HG02623 (cell line): ENCODE results near the gene CPA2.
"Not testable (repeated sequence)": the region's sequence is repeated elsewhere in the genome, so short reads cannot be mapped to it uniquely, and the experiment has no call there.

Experiments
- ATAC-seq: cut with Tn5 transposase; IDR thresholded peaks from one replicate; pipeline ENCODE4 v1.9.1; 2021; ENCODE audit warnings: moderate library complexity; ENCODE audit not compliant: unreplicated experiment

Gene CPA2

DNA sequence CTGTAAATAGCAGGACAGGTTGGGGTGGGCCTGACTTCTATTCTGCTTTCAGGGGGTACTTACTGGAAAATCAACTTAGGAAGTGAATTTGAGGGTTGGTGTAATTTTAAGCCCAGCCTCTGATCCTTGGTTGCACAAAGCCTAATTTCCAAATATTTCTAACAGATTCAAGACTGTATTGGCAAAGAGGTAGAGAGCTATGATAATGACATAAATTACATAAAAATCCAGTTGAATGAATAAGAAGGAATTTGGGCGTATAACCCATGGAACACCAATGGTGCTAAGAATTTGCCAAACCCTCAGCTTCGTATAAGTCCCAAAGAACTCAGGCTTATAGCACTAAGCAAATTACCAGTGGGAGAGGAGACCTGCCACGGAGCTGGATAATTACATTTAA is 38.2 kb downstream of the CPA2 start:
- ATAC-seq: no peak

DNA sequence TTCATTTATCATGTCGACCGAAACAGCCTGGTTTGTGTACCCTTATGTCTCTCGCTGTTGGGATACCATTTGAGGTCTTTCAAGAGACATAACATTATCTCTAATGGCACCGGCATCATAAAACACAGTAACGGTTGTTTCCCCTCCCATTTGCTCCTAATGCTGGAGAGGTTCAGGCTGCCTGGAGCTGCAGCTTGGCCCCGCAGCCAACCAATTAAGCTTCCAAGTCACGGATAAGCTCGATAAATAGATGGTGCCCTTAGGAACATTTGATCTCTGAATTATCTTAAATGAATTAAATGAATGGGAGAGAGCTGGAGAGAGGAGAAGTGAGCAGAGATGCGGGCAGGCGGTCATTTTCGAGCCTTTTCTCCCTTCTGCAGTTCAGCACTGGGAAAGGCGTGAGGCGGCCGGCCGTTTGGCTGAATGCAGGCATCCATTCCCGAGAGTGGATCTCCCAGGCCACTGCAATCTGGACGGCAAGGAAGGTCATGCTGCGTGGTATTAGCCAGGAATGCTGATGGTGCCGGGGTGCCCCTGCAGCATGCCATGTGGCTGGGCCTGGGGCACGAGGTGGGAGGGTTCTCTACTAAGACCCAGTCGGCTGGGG is 38.9 kb downstream of the CPA2 start:
- ATAC-seq: no peak

DNA sequence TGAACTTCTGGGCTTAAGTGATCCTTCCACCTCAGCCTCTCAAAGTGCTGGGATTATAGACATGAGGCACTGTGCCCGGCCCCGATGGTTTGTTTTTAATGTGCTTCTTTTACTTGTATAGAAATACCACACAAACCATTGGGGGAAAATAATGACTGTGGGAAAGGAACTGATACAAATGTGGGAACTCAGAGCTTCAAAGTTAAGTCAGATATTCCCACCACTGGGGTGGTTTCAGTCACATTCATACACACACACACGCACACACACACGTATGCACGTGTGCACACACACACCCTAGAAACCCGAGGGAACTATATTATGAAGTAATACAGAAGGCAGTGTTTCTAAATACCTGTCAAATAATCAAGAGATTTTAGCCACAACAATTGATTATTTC is 43.3 kb downstream of the CPA2 start:
- no peak for ATAC-seq

DNA sequence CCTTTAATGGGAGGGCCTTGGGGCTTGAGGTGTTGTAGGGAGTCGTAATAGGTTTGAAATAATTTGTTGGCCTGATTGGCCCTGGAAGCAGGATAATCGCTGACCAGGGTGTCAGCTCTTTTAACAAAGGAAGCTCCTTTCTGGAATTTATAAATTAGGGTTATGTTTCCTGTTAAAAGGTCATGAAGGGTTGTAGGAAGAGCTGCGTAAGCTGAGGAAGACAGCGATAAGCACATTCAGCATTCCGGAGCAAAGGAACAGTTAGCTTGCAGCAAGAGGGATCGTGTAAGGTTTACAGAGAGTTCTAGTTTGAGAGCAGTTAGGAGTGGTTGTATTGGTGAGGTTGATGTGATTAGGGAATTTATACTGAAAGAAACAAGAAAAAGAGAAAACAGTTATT is 47.6 kb downstream of the CPA2 start:
- ATAC-seq: no peak

DNA sequence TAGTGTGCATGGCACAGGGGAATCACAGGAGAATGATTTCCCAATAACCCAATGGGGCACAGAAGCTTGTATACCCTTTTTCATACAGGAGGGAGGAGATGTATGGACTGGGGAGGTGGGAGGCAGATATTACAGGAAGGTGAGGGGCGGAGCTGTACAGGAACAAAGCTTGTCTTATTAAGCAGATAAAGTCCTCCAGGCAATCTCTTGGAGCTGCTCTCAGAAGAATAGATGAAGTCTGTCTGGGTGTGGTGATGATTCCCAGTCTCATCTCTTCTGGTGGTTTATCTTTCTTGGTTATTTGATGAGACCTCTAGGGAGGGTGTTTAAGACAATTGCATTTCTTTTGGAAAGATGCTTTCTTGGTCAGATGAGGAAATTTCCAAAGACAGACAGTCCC is 52.9 kb downstream of the CPA2 start:
- no peak for ATAC-seq

DNA sequence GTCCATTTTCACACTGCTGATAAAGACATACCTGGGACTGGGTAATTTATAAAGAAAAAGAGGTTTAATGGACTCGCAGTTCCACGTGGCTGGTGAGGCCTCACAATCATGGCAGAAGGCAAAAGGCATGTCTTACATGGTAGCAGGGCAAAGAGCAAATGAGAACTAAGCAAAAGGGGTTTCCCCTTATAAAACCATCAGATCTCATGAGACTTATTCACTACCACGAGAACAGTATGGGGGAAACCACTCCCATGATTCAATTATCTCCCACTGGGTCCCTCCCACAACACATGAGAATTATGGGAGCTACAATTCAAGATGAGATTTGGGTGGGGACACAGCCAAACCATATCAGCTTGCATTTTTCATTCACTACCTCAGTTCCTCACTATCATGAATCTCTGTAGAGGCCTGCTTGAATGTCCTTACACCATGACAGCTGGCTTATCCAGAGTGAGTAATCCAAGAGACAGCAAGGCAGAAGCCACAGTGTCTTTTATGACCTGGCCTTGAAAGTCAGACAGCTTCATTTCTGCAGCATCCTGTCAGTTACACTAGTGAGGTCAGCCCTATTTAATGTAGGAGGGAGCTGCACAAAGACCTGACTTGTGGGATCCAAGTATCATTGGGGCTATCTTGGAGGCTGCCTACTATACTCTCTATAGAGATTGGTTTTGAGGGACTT is 55.0 kb downstream of the CPA2 start:
- ATAC-seq: not testable (repeated sequence)

DNA sequence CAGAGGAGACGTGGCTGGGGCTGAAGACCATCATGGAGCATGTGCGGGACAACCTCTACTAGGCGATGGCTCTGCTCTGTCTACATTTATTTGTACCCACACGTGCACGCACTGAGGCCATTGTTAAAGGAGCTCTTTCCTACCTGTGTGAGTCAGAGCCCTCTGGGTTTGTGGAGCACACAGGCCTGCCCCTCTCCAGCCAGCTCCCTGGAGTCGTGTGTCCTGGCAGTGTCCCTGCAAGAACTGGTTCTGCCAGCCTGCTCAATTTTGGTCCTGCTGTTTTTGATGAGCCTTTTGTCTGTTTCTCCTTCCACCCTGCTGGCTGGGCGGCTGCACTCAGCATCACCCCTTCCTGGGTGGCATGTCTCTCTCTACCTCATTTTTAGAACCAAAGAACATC is 56.0 kb downstream of the CPA2 start:
- no peak for ATAC-seq

DNA sequence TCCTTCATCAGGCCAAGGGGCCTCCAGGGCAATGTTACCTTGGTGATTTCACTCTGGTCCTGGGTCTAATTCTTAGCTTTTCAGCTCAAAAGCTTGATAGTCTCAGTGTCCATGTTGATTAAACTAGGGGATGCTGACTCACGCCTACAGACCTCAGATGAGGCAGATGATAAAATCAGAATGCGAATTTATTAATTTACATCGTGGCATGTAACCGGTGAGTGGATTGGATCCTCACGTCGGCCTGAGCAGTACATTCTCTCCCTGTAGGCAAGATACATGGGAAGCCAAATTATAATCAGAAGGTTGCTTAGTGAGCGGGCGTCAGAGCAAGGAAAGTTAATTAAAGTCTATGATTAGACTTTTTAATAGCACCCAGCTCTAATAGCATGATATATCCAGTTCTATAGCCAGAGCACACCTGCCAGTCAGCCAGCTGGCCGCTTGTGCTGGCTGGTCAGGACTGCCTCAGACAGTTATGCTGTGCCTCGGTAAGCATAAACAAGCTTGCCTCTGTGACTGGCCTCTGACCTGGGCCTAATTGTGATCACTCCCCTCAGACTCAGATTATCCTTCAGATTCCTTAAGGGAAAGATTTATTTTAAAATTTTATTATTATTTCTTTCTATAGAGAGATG is 57.8 kb downstream of the CPA2 start:
- no peak for ATAC-seq

DNA sequence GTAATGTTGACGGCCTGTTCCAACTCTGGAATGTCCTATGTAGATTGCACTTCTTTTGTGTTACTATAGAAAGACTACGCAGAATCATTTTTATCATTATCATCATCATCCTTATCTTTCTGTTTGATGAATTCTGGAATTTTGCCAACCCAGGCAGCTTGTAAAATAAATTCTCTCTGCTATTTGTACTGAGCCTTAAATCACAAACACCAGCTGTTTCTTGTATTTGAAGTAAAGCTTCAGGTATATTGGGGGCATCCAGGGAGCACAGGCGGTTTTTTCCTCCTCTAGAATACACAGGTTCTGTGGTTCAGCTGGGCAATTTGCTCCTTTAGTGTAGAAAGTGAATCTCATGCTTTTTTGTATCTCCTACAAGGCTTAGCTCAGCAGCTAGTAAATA is 63.0 kb downstream of the CPA2 start:
- ATAC-seq: no peak

DNA sequence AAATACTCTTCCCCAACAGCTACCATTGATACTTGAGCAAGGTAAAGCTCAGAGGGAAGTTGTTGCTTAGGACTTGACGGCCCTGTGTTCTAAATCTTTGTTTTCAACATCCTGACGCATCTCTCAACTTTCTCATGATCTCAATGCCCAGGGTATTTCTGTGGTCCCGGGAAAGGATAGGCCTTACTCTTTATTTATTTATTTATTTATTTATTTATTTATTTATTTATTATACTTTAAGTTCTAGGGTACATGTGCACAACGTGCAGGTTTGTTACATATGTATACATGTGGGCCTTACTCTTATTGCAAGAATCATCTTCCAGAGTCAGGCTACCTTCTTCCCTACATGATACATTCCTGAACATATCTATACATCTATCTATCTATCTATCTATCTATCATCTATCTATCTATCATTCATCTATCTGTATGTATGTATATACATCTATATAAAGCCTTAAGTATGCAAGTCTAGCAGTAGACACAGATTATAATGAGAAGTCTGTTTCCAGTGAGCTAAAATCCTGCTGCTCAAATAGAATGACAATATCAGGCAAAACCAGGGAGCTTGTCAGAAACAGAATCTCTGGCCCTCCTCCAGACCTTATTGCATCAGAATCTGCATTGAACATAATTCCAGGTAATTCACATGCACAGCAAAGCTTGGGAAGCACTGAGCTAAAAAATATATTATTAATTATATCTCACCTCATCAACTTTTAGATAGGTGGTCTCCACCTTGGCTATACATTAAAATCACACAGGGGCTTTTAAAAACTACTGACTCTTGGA is 65.8 kb downstream of the CPA2 start:
- ATAC-seq: no peak

DNA sequence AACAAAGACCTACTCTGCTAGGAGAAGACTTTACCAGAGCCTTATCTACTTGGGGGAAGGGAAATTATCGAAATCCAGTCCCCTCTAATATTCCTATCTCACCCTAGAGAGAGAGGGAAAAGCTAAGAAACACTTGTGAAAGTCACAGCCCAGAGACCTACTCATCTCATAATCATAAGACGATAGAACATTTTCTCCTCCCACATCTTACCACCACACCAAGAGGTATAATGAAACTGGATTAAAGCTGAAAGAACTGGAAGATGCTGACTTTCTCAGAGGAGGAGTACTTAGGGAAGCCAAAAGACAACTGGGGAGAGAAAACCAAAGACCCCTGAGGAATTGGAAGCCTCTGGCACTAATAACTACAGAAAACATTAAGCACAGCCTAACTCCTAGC is 67.2 kb downstream of the CPA2 start:
- no peak for ATAC-seq

DNA sequence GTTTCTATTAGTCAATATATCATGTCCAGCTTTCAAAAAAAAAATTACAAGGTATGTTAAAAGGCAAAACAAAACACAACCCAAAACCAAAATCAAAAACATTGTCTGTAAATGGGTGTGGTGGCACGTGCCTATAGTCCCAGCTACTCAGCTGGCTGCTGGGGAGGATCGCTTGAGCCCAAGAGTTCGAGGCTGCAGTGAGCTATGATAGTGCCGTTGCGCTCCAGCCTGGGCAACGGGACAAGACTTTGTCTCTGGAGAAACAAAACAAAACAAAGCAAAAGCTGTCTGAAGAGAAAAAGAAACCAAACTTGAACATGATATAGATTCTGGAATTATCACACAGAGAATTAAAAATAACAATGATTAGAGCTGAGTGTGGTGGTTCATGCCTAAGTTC is 67.6 kb downstream of the CPA2 start:
- no peak for ATAC-seq

DNA sequence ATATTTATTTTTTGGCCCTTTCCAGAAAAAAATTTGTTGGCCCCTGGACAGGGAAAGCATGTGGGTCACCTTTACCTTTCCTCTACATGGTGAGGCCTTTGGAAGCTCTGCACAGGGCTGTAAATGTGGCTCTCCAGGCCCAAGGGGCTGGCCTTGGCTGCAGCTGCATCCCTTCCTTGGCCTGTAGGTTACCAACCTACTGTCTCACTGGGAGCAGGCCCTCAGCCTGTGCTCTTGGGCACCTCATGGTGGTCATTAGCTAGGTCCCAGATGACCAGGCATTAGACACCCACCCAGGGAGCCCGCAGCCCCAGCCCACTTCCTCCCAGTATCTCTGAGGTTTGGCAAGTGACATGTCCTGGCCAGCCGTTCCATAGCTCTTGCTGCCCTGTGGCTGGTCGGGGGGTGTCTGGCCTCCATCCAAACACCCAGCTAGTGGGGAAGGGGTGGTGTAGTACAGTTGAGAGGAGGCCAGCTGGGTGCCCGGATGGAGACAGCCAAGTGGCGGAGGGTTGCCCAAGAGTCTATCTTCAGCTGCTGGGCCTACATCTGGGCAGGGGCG is 70.8 kb downstream of the CPA2 start:
- ATAC-seq: no peak

DNA sequence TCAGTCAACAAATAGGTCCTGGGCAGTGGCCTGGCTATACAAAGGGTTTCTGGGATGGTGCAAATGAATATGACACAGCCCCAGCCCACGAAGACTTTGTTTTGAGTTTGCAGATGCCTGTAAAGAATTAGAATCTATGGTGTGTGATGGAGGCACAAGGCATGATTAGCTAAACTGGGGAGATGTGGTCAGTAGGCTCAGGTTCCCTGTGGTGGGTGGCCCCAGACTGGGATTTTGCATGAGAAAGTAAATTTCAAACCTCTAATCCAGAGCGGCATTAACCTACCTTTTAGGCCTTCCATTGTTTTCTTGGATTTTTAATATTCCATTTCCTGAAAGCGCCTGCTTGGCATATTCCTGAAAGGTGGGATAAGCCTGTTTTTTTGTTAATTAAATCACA is 71.6 kb downstream of the CPA2 start:
- ATAC-seq: no peak
